GM23338 (cell line): Measurements from ENCODE around the gene ABHD18. TPM values are rescaled to one million over a fixed set of nuclear protein-coding genes. Genes with fewer than 3 reads are reported as not detected.
"Not testable (repeated sequence)": the region's sequence is repeated elsewhere in the genome, so short reads cannot be mapped to it uniquely, and the experiment has no call there.

Experiments used
- ATAC-seq: fragments of 200-7000 bp; cut with Tn5 transposase; 3 replicates; pipeline ENCODE4 v1.9.1; 2020
- DNase-seq: peaks from one replicate; pipeline ENCODE4 v3.0.0-alpha.2; 2015; ENCODE audit warnings: low spot score
- H2AFZ ChIP-seq: fragments of 200-600 bp; sonication (generic); 2 replicates; pipeline ENCODE4 v1.8.0; 2016; ENCODE audit warnings: antibody characterized with exemption, mild to moderate bottlenecking, moderate library complexity
- H3F3A ChIP-seq: fragments of 200-600 bp; sonication (generic); replicated peaks from 2 replicates; pipeline ENCODE4 v1.8.0; 2017; ENCODE audit warnings: antibody characterized with exemption, mixed run types, low read depth
- H3K27ac ChIP-seq: fragments of 200-600 bp; sonication (generic); 2 replicates; pipeline ENCODE4 v1.6.1; 2016; ENCODE audit warnings: low read depth
- H3K27me3 ChIP-seq: fragments of 200-600 bp; sonication (generic); 2 replicates; pipeline ENCODE4 v1.8.0; 2016; ENCODE audit warnings: mild to moderate bottlenecking, mixed run types, moderate library complexity; ENCODE audit not compliant: insufficient read depth
- H3K36me3 ChIP-seq: fragments of 200-600 bp; sonication (generic); 2 replicates; pipeline ENCODE4 v1.8.0; 2016; ENCODE audit warnings: mild to moderate bottlenecking; ENCODE audit not compliant: insufficient read depth
- H3K4me1 ChIP-seq: fragments of 200-600 bp; sonication (generic); 2 replicates; pipeline ENCODE4 v1.8.0; 2016; ENCODE audit warnings: mild to moderate bottlenecking, moderate library complexity; ENCODE audit not compliant: insufficient read depth
- H3K4me2 ChIP-seq: fragments of 200-600 bp; sonication (generic); 2 replicates; pipeline ENCODE4 v1.7.1; 2017; ENCODE audit warnings: mixed run types
- H3K4me3 ChIP-seq: fragments of 200-600 bp; sonication (generic); 2 replicates; pipeline ENCODE4 v1.6.1; 2016; ENCODE audit warnings: mixed run types
- H3K79me2 ChIP-seq: fragments of 200-600 bp; sonication (generic); replicated peaks from 2 replicates; pipeline ENCODE4 v1.8.0; 2017; ENCODE audit warnings: mild to moderate bottlenecking; ENCODE audit not compliant: insufficient read depth
- H3K9me2 ChIP-seq: fragments of 200-600 bp; sonication (generic); 2 replicates; pipeline ENCODE4 v1.8.0; 2017; ENCODE audit not compliant: insufficient read depth
- H4K20me1 ChIP-seq: fragments of 200-600 bp; sonication (generic); replicated peaks from 2 replicates; pipeline ENCODE4 v1.8.0; 2017; ENCODE audit warnings: mild to moderate bottlenecking; ENCODE audit not compliant: insufficient read depth
- H3K27ac Mint-ChIP-seq: 2 replicates; pipeline ENCODE4 v1.8.0; 2020; ENCODE audit warnings: inconsistent platforms, mild to moderate bottlenecking, moderate library complexity, mixed read lengths
- H3K27me3 Mint-ChIP-seq: 3 replicates; pipeline ENCODE4 v1.8.0; 2022; ENCODE audit warnings: low read depth, mild to moderate bottlenecking, moderate library complexity, mixed read lengths, inconsistent platforms; ENCODE audit not compliant: insufficient read depth, poor library complexity
- H3K36me3 Mint-ChIP-seq: 3 replicates; pipeline ENCODE4 v1.8.0; 2021; ENCODE audit warnings: low read depth, mild to moderate bottlenecking, inconsistent platforms, moderate library complexity, mixed read lengths
- H3K4me1 Mint-ChIP-seq: 3 replicates; pipeline ENCODE4 v1.8.0; 2020; ENCODE audit warnings: mild to moderate bottlenecking, inconsistent platforms, mixed read lengths
- H3K4me3 Mint-ChIP-seq: 3 replicates; pipeline ENCODE4 v1.8.0; 2021; ENCODE audit warnings: moderate library complexity, mild to moderate bottlenecking, inconsistent platforms, mixed read lengths
- H3K9me3 Mint-ChIP-seq: 3 replicates; pipeline ENCODE4 v1.8.0; 2020; ENCODE audit warnings: moderate library complexity, mild to moderate bottlenecking, inconsistent platforms, mixed read lengths
- CTCF ChIP-seq, 2 experiments: fragments of 200-600 bp in 1 of 2; sonication (generic) in 1 of 2; conservative IDR thresholded peaks; 2 replicates each; pipeline versions ENCODE4 v1.5.1 to v1.6.1; 2016 to 2017; ENCODE audit warnings: antibody characterized with exemption in 2 of 2, low read depth in 2 of 2, mild to moderate bottlenecking in 2 of 2, moderate library complexity in 1 of 2
- ETS1 ChIP-seq: IDR thresholded peaks from 2 replicates; pipeline ENCODE4 v1.6.1; 2016; ENCODE audit warnings: antibody characterized with exemption
- JUNB ChIP-seq: IDR thresholded peaks from one replicate; pipeline ENCODE4 v1.6.1; 2016; ENCODE audit warnings: antibody characterized with exemption; ENCODE audit not compliant: unreplicated experiment
- POLR2AphosphoS5 ChIP-seq: IDR thresholded peaks from 2 replicates; pipeline ENCODE4 v1.6.1; 2016; ENCODE audit warnings: antibody characterized with exemption, low read depth
- ZNF114 ChIP-seq: fragments of 250-450 bp; sonication (Bioruptor Pico); IDR thresholded peaks from 2 replicates; pipeline ENCODE4 v1.5.0; 2020; ENCODE audit warnings: mild to moderate bottlenecking, moderate library complexity
- ZNF331 ChIP-seq: fragments of 250-450 bp; sonication (Bioruptor Pico); IDR thresholded peaks from 2 replicates; pipeline ENCODE4 v1.5.0; 2020; ENCODE audit warnings: low read depth, mild to moderate bottlenecking, moderate library complexity
- ZNF462 ChIP-seq: fragments of 250-450 bp; sonication (Bioruptor Pico); IDR thresholded peaks from 2 replicates; pipeline ENCODE4 v1.5.0; 2020; ENCODE audit warnings: mild to moderate bottlenecking, moderate library complexity
- polyA plus RNA-seq: library from polyadenylated mRNA; unstranded; fragments of >200 nt; fragmentation: Nextera tagmentation; extraction: Ambion mirVana; gene quantifications from 2 replicates; pipeline ENCODE4 v1.2.1, GENCODE V29; 2016
- total RNA-seq: library from RNA; depleted of rRNA; stranded (reverse); fragments of >200 nt; shearing (Covaris generic); gene quantifications from 2 replicates; pipeline ENCODE4 v1.2.3, GENCODE V29; 2014

ABHD18 gene
- total and polyA plus RNA-seq, 2 experiments from 2014 or later, result 7.2 to 18.6 TPM

- peaks cover 94% of the 10 kb centered on the region for H3K79me2 ChIP-seq
- not testable (repeated sequence) for H3K9me2 ChIP-seq, H3K4me3 Mint-ChIP-seq, ATAC-seq, H3K27me3 ChIP-seq, H2AFZ ChIP-seq, H3K9me3 Mint-ChIP-seq, H3K27ac Mint-ChIP-seq, H3K27ac ChIP-seq, H3K4me2 ChIP-seq, H3K36me3 Mint-ChIP-seq, H3F3A ChIP-seq, H3K36me3 ChIP-seq, DNase-seq, H3K27me3 Mint-ChIP-seq, H3K4me3 ChIP-seq
- peaks cover 25% of the 10 kb centered on the region for H4K20me1 ChIP-seq
- H3K4me1 ChIP-seq, result peaks cover 18% of the 10 kb centered on the region; the same call in 1 of the 2 replicates
- peaks cover 11% of the 10 kb centered on the region for H3K4me1 Mint-ChIP-seq
Observed at GRCh38 chr4:128066453-128066820, 101.2 kb downstream of the ABHD18 start.

GRCh38 chr4:128068918-128069317, 103.7 kb downstream of the ABHD18 start:
- Mint-ChIP-seq H3K27me3 (no peaks in the 10 kb centered on the region), H3K36me3 (no peaks in the 10 kb centered on the region; the same call in 2 of the 3 replicates), H3K4me1 (peaks cover 7% of the 10 kb centered on the region), H3K9me3 (no peaks in the 10 kb centered on the region), H3K27ac (no peak overlapping the region), H3K4me3 (no peak overlapping the region)
- Histone ChIP-seq H3K27me3 (no peaks in the 10 kb centered on the region), H4K20me1 (peaks cover 25% of the 10 kb centered on the region), H3K4me1 (peaks cover 18% of the 10 kb centered on the region; the same call in 1 of the 2 replicates), H2AFZ (no peak overlapping the region), H3K4me3 (no peak overlapping the region), H3K79me2 (peaks cover 99% of the 10 kb centered on the region), H3K9me2 (no peaks in the 10 kb centered on the region), H3K4me2 (no peak overlapping the region), H3K36me3 (no peaks in the 10 kb centered on the region), H3K27ac (no peak overlapping the region), H3F3A (no peaks in the 10 kb centered on the region)
- TF ChIP-seq ZNF331 (CRISPR knock-in tag) (no peak), CTCF (conservative IDR thresholded peaks at IDR 0.05; ENCODE audit: low read depth in 2 of 2) (peak; percentile 56 to 82), ZNF114 (no peak), JUNB (no peak), ETS1 (no peak)
- DNase-seq (peak; percentile 78), ATAC-seq (peak; percentile 88)

GRCh38 chr4:128076464-128076863, 111.3 kb downstream of the ABHD18 start:
- no peak overlapping the region for H3K4me3 Mint-ChIP-seq
- Histone ChIP-seq H3F3A (no peaks in the 10 kb centered on the region), H3K27me3 (no peaks in the 10 kb centered on the region), H3K79me2 (peaks cover 50% of the 10 kb centered on the region), H2AFZ (no peak overlapping the region), H3K4me1 (no peaks in the 10 kb centered on the region), H3K36me3 (peaks cover 23% of the 10 kb centered on the region), H3K4me2 (no peak overlapping the region), H3K9me2 (no peaks in the 10 kb centered on the region), H3K27ac (no peak overlapping the region), H3K4me3 (no peak overlapping the region), H4K20me1 (peaks cover 7% of the 10 kb centered on the region; the same call in 1 of the 2 replicates)
- ATAC-seq (no peak), DNase-seq (no peak)
- no peaks in the 10 kb centered on the region for H3K9me3 Mint-ChIP-seq
- H3K4me1 Mint-ChIP-seq, result no peaks in the 10 kb centered on the region
- no peak overlapping the region for H3K27ac Mint-ChIP-seq
- H3K27me3 Mint-ChIP-seq, result no peaks in the 10 kb centered on the region
- peaks cover 54% of the 10 kb centered on the region for H3K36me3 Mint-ChIP-seq
- no peak for TF ChIP-seq POLR2AphosphoS5
- TF ChIP-seq ZNF462, result no peak
- no peak for TF ChIP-seq ETS1
